Pericardium fibroblast (primary cell): Measurements from ENCODE around the gene KIF18A. TPM values are rescaled to one million over a fixed set of nuclear protein-coding genes. Genes with fewer than 3 reads are reported as not detected.

ENCODE experiments used
- total RNA-seq: library from RNA; depleted of rRNA; stranded (reverse); fragments of >200 nt; gene quantifications from 2 replicates; pipeline ENCODE4 v1.2.3, GENCODE V29; 2015

Gene KIF18A
- total RNA-seq = 0.17 and 0.47 TPM in 2 replicates

DNA sequence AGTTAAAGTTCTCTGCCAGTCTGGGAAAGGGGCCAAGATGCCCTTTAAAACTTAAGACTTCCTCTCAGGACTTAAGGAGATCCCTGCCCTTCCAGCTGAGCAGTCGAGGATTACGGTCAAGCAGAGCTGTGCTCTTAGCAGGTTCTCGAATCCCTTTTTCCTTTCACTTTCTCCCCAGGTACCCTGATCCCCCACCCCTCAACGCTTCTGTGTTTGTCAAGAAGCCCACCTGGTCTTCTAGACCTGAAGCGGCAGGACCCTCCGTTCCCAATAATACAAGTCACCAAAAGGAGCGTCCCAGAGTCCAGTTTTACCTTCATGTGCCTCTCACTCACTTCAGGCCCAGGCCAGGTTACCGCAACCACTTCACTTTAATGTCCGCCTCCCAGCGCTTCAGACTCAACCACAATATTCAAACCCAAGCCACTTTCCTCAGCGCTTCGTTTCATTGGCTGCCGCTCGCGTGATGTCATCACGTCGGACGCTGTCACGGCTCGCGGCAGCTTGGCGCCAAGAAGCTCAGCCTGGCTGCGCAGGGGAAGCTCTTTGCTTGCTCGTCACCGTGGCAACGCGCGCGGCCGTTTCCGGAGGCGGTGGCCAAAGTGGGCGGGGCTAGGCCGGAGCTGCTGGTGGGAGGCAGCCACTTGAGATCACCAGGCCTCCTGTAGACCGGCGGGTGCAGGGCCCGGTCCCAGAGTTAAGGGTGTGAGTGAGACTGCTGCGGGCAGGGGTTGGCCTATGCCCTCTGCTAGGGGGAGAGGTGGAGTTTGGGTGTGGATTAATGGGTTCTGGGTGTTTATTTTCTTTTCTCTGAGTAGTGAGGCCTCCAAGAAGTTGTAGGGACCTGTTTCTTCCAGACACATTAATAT, at the start of gene KIF18A, which contains the start of gene METTL15:
Gene KIF18A, minus strand, starts transcription at position 407 of the 869 bp plus-strand sequence. CDS start 10,209 bp downstream, outside the sequence.
Gene METTL15, plus strand, starts transcription at position 639 of the 869 bp plus-strand sequence. CDS start 4,947 bp downstream, outside the sequence.

Other genes starting within 250 kb of the KIF18A start
- gene METTL15, start 232 bp upstream of the KIF18A start, total RNA-seq = 5.5 and 8.9 TPM in 2 replicates